ENCODE results near the gene SSR1. TPM values are rescaled to one million over a fixed set of nuclear protein-coding genes. Genes with fewer than 3 reads are reported as not detected.

SSR1 gene
- total and polyA plus RNA-seq, 2 donors = 38.9 to 56.9 TPM

DNA sequence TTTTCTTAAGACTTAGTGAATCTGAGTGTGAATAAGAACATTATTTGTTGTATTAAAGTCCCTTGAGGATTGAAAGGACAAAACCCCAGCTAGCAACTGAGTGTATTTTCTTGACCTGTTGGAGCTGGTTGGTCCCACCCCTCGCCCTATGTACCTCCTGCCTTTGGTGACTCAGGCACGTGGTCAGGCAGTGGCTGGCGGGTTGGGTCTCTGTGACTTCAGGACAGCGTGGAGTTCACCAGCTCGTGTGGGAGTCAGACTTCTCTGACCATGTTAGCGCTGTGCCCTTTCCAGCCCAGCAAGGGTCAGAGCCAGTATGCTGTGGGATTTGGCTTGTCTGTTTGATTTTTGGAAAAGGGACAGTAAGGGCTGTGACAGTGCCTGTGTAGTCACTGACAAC, 93.7 kb downstream of the SSR1 start:
- Histone ChIP-seq H3K9me3 (ENCODE audit: control insufficient read depth in 2 of 2, insufficient read depth in 1 of 2, low read length in 1 of 2) (no peaks in the 10 kb centered on the region), H3K27me3 (ENCODE audit: control insufficient read depth in 2 of 2, insufficient read depth in 1 of 2, low read length in 1 of 2) (no peaks in the 10 kb centered on the region), H3K4me3 (ENCODE audit: low read length in 2 of 2) (no peak overlapping the region), H3K36me3 (ENCODE audit: control insufficient read depth in 2 of 2, insufficient read depth in 2 of 2, low read length in 1 of 2) (peaks cover 48 to 60% of the 10 kb centered on the region in 2 donors), H3K4me1 (ENCODE audit: control insufficient read depth in 2 of 2, insufficient read depth in 2 of 2, low read length in 2 of 2) (peaks cover 0 to 13% of the 10 kb centered on the region in 2 donors), H3K27ac (ENCODE audit: low read depth in 1 of 2, low read length in 1 of 2) (no peak overlapping the region)
- DNase-seq (ENCODE audit: low read depth in 6 of 9, low spot score in 9 of 9) = no peak
- 96% methylated on average over 6 of the region's 6 CpGs for WGBS

DNA sequence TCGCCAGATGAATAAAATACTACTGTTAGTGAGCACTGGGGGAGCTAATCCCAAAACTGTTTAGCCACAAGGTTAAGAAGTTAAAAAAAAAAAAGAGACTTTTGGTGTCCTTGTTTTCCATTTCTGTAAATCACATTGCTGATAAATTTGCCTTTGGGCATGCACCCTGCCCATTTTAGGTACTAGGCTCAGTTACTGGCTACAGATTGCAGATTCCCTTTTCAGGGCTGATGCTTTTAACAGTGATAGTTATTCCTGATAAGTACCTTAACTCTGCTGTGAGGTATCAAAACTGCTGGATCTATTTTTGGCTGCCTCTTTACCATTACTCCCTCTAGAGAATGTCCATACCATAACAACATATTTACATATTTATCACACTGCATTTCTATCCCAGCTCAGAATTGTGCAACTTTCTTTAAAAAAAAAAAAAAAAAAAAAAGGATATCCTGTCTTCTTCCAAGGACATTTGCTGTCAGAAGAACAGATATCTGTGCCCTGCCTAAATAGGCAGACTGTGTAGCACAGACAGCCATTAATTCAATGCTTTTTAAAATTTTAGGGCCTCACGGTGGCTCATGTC, 94.5 kb downstream of the SSR1 start:
- H3K36me3 ChIP-seq (ENCODE audit: control insufficient read depth in 2 of 2, insufficient read depth in 2 of 2, low read length in 1 of 2) = peaks cover 56 to 68% of the 10 kb centered on the region in 2 donors
- DNase-seq (ENCODE audit: low read depth in 6 of 9, low spot score in 9 of 9) = no peak
- no peak overlapping the region for H3K27ac ChIP-seq (ENCODE audit: low read depth in 1 of 2, low read length in 1 of 2)
- no peaks in the 10 kb centered on the region for H3K27me3 ChIP-seq (ENCODE audit: control insufficient read depth in 2 of 2, insufficient read depth in 1 of 2, low read length in 1 of 2)
- peaks cover 0 to 16% of the 10 kb centered on the region in 2 donors for H3K4me1 ChIP-seq (ENCODE audit: control insufficient read depth in 2 of 2, insufficient read depth in 2 of 2, low read length in 2 of 2)
- H3K9me3 ChIP-seq (ENCODE audit: control insufficient read depth in 2 of 2, insufficient read depth in 1 of 2, low read length in 1 of 2) = no peaks in the 10 kb centered on the region
- WGBS = 95% methylated on average over 2 of the region's 2 CpGs
- no peak overlapping the region for H3K4me3 ChIP-seq (ENCODE audit: low read length in 2 of 2)

Other genes starting within 250 kb of the SSR1 start
- gene RREB1, start 205.2 kb downstream of the SSR1 start, total RNA-seq = 13.3 TPM
- 9.2 TPM for gene RREB1, start 205.2 kb downstream of the SSR1 start, polyA plus RNA-seq
- 0.09 TPM for gene CAGE1, start 76.5 kb upstream of the SSR1 start, total RNA-seq
- gene CAGE1, start 76.5 kb upstream of the SSR1 start, polyA plus RNA-seq = 0.02 TPM
- 21.3 TPM for gene RIOK1, start 76.6 kb upstream of the SSR1 start, total RNA-seq
- 26.6 TPM for gene RIOK1, start 76.6 kb upstream of the SSR1 start, polyA plus RNA-seq
- gene DSP, start 228.5 kb upstream of the SSR1 start, total RNA-seq = 40.7 TPM
- 64.6 TPM for gene DSP, start 228.5 kb upstream of the SSR1 start, polyA plus RNA-seq